ENCODE results near the gene LRP1B.

GRCh38 chr2:141515931-141516330, 614.9 kb downstream of the LRP1B start:
- TF ChIP-seq YY1 (IDR thresholded peaks at IDR 0.05; ENCODE audit: low read depth): no peak
- TF ChIP-seq USF1 (IDR thresholded peaks at IDR 0.05): no peak
- TF ChIP-seq EGR1 (IDR thresholded peaks at IDR 0.05): no peak
- no peak for TF ChIP-seq TEAD4 (IDR thresholded peaks at IDR 0.05)
- no peak for TF ChIP-seq EP300 (IDR thresholded peaks at IDR 0.05; ENCODE audit: borderline replicate concordance)
- no peak for TF ChIP-seq REST (IDR thresholded peaks at IDR 0.05; ENCODE audit: low read depth)
- no peak for TF ChIP-seq TAF1 (IDR thresholded peaks at IDR 0.05; ENCODE audit: low read depth)
- no peak for TF ChIP-seq NFIC (IDR thresholded peaks at IDR 0.05)
- no peak for TF ChIP-seq CEBPB (IDR thresholded peaks at IDR 0.05)
- TF ChIP-seq FOXM1 (IDR thresholded peaks at IDR 0.05; ENCODE audit: borderline replicate concordance, low read depth): no peak
- TF ChIP-seq RAD21 (IDR thresholded peaks at IDR 0.05; ENCODE audit: low read depth): no peak
- no peak for TF ChIP-seq ZBTB7A (IDR thresholded peaks at IDR 0.05; ENCODE audit: low read depth)
- TF ChIP-seq CREB1 (IDR thresholded peaks at IDR 0.05; ENCODE audit: low read depth): no peak

Measured in Ishikawa (cell line).